HG03196 (cell line): ENCODE data around the gene TAF4.

ENCODE experiments used
- ATAC-seq: cut with Tn5 transposase; IDR thresholded peaks from one replicate; pipeline ENCODE4 v1.9.1; 2021; ENCODE audit not compliant: unreplicated experiment

The TAF4 gene

GRCh38 chr20:61934716-61935530 is 130.8 kb downstream of the TAF4 start:
- no peak for ATAC-seq

- no peak for ATAC-seq
Observed at GRCh38 chr20:61933951-61934715, 131.5 kb downstream of the TAF4 start.

- ATAC-seq, result no peak
Observed at GRCh38 chr20:61933481-61933950, 132.2 kb downstream of the TAF4 start.

- ATAC-seq, result no peak
Observed at GRCh38 chr20:61932711-61933480, 132.8 kb downstream of the TAF4 start.

GRCh38 chr20:61932199-61932592 is 133.5 kb downstream of the TAF4 start:
- no peak for ATAC-seq

GRCh38 chr20:61931476-61932198 is 134.0 kb downstream of the TAF4 start:
- no peak for ATAC-seq

- no peak for ATAC-seq
Observed at GRCh38 chr20:61930776-61931475, 134.8 kb downstream of the TAF4 start.

- ATAC-seq, result no peak
Observed at GRCh38 chr20:61929971-61930666, 135.6 kb downstream of the TAF4 start.

- ATAC-seq, result no peak
Observed at GRCh38 chr20:61929561-61929960, 136.1 kb downstream of the TAF4 start.

- no peak for ATAC-seq
Observed at GRCh38 chr20:61927826-61928541, 137.7 kb downstream of the TAF4 start.

GRCh38 chr20:61927193-61927825 is 138.4 kb downstream of the TAF4 start:
- ATAC-seq, result no peak

GRCh38 chr20:61926796-61927192 is 138.9 kb downstream of the TAF4 start:
- no peak for ATAC-seq

- no peak for ATAC-seq
Observed at GRCh38 chr20:61926253-61926613, 139.4 kb downstream of the TAF4 start.

- ATAC-seq, result no peak
Observed at GRCh38 chr20:61925555-61926252, 140.0 kb downstream of the TAF4 start.

- no peak for ATAC-seq
Observed at GRCh38 chr20:61924858-61925554, 140.7 kb downstream of the TAF4 start.
